Amygdala (tissue), 56 donors: ENCODE data around the gene UBAP1L.

Source experiments
- DNase-seq, 56 donors: peaks; one replicate each; lab custom pipeline; 2025; lab: John Stamatoyannopoulos, UW

UBAP1L gene

DNA sequence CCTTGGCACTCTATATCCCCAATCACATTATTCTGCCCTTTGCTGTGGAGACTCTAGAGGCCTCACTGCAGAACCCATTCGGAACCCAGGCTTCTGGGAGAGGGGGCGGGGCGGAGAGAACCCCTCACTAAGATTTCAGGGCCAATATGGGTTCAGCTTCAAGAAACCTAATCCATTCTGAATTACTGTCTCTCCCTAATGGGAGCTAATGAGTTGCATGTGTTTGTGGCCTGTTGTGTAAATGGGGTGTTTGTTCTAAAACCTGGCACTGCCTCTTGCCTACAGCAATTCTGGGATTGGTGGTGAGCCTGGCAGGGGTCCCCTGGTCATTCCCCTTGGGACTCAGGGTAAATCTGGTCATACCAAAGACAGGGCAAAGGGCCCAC lies 46.6 kb downstream of the UBAP1L start:
- peak in 1 of 56 donors; percentile 30 for DNase-seq

DNA sequence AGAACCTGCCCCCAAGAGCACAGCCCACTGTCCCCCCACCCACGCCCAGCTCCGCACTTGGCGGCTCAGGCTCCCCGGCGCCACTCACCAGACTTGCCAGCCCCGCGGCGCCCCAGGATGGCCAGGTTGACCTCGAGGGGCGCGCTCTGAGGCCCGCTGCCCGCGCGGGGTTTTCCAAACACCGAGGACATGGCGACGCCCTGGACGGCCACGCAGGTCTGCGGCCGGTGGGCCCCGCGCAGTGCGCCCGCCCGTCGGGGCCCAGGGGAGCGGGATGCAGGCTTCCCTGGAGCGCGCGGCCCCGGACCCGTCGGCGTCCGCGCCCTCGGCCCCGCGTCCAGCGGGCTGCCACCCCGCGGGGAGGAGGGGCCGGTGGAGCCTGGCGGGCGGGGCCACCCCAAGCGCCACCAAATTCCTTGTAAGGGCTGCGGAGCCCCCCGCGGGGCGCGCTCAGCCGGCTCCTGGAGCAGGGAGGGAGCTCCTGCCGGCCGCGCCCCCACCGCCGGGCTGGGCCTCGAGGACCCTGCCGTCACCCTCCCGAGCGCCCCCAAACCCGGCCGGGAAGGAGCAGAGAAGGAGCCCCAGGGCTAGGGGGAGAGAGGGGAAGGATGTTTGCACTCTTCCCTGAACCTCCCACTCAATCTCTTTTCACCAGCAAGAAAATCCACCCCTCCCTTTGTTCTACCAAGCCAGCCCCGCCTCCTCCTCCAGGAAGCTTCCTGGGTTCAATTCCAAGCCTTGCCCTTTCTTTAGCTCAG lies 47.2 kb downstream of the UBAP1L start, which contains the start of gene RASL12:
TSS of gene RASL12 (minus strand) at position 347 of the 758 bp plus-strand sequence. CDS start at position 191, 156 bp downstream.
- no peak for DNase-seq

DNA sequence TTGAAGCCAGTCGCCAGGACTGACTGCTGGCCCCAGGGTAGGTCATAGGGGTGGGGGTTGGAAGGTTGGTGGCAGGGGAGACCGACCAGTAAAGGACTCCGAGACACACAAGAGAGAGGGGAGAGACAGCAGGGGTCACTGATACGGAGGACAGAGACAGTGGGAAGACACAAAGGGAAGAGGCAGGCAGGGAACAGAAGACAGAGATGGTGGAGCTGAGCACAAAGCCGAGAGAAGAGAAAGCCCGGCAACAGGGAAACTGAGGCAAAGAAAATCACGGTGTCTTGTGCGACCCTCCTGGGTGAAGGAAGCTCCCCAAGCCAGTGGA lies 47.7 kb downstream of the UBAP1L start:
- DNase-seq: no peak

DNA sequence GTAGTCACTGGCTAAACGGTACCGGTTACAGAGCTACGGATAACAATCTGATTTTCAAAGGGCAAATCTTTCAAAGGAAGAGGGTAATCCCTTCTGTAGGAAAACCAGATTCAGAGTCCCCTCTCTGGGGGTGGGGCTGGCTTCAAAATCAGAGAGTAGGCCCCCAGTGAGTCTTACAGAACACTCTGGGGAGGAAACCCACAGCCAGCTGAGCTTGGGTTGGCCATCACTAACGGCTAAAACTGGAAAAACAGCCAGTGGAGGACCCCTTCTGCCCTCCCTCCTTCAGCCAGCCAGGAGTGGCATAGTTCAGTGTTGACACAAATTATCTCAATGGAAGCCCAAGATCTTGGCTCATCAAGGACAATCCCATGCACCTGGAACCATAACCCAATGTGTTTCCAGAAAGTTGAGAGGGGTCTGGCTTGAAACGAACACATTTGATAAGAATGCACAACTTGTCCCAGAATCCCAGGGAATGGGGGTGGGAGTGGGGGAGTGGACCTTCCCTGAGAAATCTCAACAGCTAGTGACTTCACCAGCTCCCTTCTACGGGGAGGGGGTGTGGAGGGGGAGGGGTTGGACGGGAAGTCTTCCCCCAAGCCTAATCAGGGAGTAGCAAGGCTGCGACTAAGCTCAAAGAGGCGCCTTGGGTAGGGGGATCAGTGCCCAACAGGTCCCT lies 48.2 kb downstream of the UBAP1L start:
- DNase-seq: no peak

DNA sequence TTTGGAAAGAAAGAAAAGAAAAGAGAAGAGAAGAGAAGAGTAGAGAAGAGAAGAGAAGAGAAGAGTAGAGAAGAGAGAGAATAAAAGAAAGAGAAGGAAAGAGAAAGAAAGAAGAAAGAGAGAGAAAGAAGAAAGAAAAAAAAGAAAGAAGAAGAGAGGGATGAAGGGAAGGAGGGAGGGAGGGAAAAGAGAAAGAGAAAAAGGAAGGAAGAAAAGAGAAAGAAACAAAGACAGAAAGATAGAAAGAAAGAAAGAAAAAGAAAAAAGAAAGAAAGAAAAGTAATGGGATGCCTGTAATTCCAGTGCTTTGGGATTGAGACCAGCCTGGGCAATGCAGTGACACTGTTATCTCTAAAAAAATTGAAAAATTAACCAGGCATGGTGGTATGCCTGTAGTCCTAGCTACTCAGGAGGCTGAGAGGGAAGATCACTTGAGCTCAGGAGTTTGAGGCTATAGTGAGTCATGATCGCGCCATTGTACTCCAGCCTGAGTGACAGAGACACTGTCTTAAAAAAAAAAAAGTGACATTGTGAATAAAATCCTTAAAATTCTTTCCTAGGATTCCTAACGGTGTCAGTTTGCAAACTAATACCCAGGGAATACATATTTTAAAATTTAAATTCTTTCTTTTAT lies 48.9 kb downstream of the UBAP1L start:
- DNase-seq: no peak

DNA sequence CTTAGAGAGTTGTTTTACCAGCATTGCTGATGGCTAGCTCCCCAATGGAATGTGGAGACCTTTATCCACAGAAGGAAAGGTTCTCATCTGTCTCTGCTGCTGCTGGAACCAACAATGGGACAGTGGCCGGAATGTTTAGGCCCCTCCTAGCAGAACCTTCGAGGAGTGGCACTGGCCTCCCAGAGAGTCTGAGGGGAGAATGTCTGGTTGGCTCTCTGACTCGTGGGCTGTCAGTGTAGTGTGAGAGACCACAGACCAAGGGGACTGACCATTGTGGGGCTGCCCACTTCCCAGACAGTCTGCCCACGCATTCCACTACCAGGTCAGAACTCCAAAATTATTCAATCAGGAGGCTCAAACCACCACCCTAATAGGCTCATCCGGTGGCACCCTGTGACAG lies 52.3 kb downstream of the UBAP1L start:
- no peak for DNase-seq

DNA sequence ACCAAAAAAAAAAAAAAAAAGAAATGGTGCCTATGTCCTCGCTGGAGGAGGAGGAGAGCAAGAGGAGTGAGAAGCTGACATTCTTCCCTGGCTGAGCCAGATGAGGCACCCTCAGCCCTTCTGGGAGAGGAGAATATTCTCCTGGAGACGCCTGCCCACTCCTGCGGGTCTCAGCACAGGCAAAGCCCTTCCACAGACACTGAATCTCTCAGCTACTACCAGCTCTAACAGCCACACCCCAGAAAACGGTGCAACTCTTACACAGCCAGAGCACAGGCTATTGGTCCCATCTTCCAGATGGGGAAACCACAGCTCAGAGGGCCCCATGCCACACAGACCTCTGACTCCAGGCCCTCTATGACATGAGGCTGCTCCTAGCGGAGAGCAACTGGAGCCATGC lies 52.9 kb downstream of the UBAP1L start:
- DNase-seq: no peak

DNA sequence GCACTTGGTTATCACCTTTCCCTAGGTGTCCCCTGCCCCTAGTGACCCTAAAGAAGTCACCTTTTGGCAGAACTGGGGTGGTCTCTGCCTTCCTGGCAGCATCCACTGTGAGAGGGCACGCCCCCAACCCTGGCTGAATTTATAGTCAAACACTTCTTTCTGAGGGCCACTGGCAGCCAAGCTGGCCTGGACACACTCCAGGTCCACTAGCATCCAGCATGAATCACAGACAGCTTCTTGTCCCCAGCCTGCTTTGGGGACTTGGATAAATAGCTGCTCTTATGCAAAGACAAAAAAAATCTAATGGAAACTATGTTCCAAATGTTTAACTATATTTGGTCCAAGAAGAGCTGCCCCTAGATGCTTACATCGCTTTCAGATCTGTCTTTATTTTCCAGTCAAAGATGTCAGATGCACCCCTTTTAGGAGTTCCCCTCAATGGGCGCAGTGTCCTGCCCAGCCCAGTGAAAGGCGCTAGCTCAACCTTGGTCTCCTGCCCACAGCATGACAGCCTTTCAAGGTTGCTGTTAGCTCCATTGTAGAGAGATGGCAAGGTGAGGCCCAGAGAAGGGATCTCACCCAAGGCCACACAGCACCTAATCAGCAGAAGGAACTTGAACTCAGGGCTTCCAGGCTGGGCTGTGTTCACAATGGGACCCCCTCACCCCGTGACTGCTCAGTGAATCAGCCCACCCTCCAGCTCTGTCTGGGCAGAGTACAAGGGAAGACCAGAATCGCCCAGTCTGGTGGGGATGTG lies 54.2 kb downstream of the UBAP1L start:
- DNase-seq: peak in 41 of 56 donors; percentile 27 to 80 (median 58)

DNA sequence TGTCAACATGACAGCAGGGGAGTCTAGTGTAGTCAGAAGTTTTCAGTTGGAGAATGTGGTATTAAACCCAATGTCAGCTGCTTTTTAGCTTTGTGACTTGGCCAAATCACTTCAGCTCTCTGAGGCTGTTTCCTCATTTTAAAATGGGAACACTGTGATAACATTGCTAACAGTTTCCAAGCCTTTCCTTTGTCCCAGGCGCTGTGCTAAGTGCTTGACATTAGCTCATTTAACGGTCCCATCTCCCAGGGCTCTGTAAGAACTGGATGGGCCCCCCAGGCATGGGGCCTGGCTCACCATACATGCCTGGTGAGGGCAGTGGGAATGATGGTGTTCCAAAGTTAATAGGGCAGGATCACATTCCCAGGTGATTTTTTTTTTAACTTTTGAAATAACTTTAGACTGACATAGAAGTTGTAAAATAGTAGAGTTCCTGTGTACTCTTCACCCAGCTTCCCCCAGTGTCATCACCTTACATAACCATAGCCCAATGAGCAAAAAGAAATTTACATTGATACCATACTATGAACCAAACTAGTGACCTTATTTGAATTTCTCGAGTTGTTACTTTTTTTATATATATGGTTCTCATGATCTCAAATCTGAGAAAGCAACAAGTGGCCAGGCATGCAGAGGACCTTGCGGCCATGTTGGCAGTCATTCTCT lies 54.9 kb downstream of the UBAP1L start:
- DNase-seq: no peak

DNA sequence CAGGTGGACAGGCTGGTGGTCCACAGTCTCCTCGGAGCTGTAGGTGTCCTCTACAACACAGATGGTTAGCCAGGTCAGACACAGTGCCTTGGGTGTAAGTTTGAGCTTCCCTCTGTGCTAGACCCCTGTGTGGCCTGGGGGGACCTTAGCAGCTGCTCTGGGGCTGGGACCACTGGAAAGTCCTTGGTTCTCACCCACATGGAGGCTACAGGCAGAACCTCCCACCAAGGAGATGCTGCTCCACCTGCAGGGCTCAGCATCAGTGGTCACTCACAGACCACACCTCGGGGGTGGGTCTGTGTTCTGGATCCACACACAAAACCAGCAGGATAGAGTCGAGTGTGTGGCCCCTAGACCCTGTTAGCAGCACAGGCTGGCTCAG lies 55.6 kb downstream of the UBAP1L start:
- DNase-seq: no peak

DNA sequence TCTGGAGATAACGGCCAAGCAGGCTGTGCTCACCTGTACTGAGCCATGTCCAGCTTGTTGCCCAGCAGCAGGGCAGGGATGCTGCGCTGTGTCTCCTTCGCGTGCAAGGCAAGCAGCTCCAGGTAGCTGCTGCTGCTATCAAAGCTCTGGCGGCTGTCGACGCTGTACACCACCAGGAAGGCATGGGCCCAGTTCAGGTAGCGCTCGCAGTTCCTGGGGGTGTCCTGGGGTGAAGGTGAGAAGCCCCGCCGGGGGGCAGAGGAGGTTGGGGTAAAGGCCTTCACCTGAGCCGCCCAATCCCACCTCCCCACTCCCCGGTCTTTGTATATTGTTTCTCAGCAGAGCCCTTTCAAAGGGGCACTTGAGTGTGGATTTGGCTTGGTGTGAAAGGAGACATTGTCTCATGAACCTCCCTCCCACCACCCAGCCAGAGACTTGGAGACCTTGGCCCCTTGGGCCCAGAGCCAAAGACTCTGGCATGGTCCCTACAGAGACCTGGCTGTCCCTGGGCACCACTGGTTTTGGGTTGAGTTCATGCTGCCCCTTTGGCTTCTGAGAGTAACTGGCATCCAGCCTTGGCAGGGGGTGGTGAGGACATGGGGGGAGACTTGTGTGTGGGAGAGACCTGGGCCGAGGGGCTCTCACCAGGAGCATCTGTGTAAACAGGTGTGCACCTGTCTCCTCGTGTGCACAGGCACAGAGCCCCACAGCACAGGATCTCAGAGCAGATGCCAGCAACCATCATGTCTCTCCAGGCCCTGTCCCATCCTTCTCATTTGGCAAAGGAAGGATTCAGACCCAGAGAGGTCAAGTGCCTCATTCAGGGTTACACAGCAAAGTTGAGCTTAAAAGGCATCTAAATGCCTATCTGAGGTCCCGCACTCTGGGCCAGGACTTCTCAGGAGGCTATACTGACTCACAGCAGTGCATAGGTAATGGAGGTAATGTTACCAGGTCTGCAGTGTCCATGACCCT lies 56.3 kb downstream of the UBAP1L start:
- DNase-seq: peak in 27 of 56 donors; percentile 16 to 73 (median 46)

DNA sequence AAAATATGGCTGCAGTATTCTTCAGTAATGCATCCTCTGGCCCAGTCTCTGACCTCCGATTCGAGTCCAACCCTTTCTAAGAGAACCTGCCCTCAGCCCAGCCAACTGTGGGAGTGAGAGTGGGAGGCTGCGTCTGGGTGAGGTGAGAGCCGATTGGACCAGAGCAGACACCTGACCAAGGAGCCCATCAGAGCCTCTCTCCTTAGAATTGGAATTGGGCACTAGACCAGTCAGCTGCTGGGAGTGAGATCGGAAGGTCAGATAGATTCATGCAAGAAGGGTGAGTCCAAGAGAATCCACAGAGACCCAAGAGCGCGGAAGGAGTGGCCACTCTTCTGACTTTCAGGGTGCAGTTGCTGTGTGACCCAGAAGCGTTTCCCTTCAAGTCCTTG lies 57.5 kb downstream of the UBAP1L start:
- DNase-seq: no peak

DNA sequence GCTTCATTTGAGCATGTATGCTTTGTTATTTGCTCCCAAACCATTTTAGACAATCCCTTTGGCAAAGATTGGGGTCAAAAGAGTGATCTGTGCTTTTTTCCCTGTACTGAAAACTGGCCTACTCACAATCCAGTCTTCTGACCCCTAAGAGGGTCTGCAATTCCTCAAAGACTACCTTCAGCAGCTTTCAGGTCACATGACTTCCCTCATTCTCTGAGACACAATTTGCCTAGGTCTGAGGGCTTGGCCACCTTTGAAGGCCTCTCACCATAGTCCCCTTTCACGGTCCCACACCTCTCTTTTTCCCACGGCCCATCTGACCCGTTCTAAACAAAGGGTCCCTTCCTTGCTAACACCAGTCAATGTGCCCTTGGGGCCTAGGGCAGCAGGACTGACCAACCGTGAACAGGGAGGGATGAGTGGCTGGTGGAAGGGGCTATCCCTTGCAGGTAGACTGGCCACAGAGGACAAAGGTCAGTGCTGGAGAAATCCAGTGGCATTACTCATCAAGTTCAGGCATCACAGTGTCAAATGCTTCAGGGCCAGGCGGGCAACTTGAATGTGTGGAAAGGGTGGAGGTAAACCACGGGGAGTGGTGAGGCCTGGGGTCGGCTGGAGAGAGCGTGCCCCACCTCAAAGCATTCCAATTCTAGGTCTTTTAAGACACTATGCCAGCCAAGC lies 58.0 kb downstream of the UBAP1L start:
- DNase-seq: no peak

DNA sequence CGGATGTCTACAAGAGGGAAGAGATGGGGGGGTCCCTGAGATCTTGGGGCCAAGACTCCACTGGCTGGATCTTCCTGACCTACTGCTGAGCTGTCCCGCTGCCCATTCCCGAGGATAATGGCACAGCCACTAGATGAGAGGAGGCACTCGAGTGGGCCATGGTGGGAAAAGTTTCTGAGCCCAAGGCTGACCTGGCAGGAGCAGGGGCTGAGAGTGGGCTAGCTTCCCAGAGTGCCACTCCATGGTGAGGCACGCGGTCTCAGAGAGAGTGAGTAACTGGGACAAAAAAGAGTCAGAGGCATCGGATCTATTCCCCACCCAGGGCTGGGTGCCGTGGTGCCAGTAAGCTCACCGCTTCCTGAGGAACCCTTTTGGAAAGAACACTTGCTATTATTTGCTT lies 58.9 kb downstream of the UBAP1L start:
- peak in 10 of 56 donors; percentile 13 to 44 (median 36) for DNase-seq

DNA sequence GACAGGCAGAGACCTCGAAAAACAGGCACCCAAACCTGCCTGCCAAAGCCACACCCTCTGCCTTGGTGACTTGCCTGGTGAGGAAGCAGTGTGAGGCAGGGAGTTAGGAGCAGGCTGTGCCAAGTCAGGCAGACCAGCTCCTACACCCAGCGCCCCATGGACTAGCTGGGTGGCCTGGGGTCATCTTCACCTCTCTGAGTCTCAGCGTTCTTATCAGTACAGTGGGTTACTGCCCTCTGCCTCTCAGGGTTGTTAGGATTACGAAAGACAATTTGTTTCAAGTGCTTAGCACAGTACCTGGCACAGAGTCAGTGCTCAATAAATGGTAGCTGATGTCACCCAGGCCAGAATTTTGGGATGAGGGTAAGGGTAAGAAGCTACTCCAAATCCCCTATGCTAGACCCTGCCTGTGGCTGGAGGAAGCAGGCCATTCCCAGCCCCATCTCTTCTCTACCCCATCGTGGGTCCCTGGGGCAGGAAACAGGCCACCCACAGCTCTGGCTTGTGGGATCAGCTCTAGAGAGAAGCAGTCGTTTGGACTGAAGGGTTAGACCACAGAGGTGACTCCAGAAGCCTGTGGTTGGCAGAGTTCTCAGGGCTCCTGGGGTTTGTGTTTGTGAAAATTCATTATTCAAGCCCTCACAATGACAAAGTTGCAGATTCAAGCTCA lies 59.7 kb downstream of the UBAP1L start:
- DNase-seq: no peak

DNA sequence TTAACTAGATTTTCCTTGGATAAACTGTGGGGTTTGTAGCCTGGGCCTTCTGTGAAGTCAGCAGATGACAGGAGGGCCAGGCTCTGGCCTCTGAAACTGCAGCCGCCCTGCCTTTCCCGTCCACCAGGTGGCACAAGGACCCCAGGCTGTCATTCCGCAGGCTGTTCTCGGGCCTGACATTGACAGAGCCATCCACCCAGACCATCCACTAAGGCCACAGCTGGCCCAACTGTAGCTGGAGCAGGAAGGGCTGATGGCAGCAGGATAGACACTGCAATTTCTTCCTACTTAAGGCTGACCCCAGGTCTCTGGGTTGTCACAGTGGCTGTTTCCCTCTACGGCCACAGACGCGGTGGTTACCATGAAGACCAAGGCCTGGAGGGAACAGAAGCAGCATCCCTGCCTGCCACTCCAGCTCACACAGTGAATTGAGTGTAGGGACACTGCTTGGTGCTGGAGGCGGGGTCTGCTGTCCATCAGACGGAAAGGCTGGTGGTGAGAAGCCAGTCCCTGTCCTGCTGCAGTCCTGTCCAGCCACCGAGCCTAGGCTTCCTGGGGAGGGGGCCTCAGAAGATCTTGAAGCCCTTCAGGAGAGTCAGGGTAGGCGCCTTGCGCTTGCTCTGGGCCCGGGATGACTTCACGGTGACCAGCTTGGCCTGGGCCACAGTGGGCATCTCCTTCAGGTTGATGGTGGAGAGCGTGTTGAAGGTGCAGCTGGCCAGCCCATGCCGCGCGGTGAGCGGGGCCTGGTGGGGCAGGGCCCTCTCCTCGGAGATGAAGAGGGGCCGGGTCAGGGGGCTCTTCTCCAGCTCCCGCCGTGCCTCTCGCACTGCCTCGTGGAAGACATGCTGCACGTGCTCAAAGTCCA lies 60.4 kb downstream of the UBAP1L start:
- DNase-seq: peak in 51 of 56 donors; percentile 9 to 89 (median 59)

DNA sequence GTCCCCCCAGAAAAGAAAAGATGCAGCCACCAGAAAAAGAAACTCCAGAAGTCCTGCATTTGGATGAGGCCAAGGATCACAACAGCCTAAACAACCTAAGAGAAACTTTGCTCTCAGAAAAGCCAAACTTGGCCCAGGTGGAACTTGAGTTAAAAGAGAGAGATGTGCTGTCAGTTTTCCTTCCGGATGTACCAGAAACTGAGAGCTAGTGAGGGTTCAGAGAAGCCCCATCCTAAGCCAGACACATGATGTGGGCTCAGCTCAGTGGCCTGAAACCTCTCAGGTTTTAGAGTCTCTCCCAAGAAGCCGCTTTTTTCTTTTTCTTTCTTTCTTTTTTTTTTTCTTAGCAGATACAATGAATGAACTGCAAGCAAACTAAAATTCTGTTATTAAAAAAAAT lies 62.0 kb downstream of the UBAP1L start:
- DNase-seq: no peak
